Karpas-422 (cell line): ENCODE data around the gene ASCC3. TPM values are rescaled to one million over a fixed set of nuclear protein-coding genes. Genes with fewer than 3 reads are reported as not detected.
A peak's percentile ranks its signal among the peaks of the same experiment; 100 is the strongest.

ENCODE experiments used
- DNase-seq: peaks from one replicate; pipeline ENCODE4 v3.0.0-alpha.2; 2015
- H2AFZ ChIP-seq: fragments of 200-600 bp; sonication (generic); 2 replicates; pipeline ENCODE4 v1.6.1; 2014; ENCODE audit warnings: antibody characterized with exemption, low read length, mixed read lengths
- H3K27ac ChIP-seq: fragments of 200-600 bp; sonication (generic); 2 replicates; pipeline ENCODE4 v1.5.1; 2014; ENCODE audit warnings: mild to moderate bottlenecking, low read length, moderate library complexity
- H3K27me3 ChIP-seq: fragments of 200-600 bp; sonication (generic); 2 replicates; pipeline ENCODE4 v1.6.1; 2014; ENCODE audit warnings: low read length, mixed read lengths
- H3K36me3 ChIP-seq: fragments of 200-600 bp; sonication (generic); 2 replicates; pipeline ENCODE4 v1.6.1; 2014; ENCODE audit warnings: low read length, mixed read lengths; ENCODE audit not compliant: insufficient read depth
- H3K4me1 ChIP-seq: fragments of 200-600 bp; sonication (generic); 2 replicates; pipeline ENCODE4 v1.6.1; 2014; ENCODE audit warnings: mild to moderate bottlenecking, low read length, mixed read lengths
- H3K4me2 ChIP-seq: fragments of 200-600 bp; sonication (generic); 2 replicates; pipeline ENCODE4 v1.6.1; 2014; ENCODE audit warnings: low read length, low read depth, mild to moderate bottlenecking; ENCODE audit not compliant: poor library complexity, severe bottlenecking
- H3K4me3 ChIP-seq: fragments of 200-600 bp; sonication (generic); 2 replicates; pipeline ENCODE4 v1.5.1; 2014; ENCODE audit warnings: mild to moderate bottlenecking, antibody characterized with exemption, low read length, mixed read lengths
- H3K79me2 ChIP-seq: fragments of 200-600 bp; sonication (generic); 2 replicates; pipeline ENCODE4 v1.6.1; 2014; ENCODE audit warnings: mild to moderate bottlenecking, low read length, mixed read lengths
- H3K9ac ChIP-seq: fragments of 200-600 bp; sonication (generic); 2 replicates; pipeline ENCODE4 v1.6.0; 2014; ENCODE audit warnings: low read length
- H3K9me2 ChIP-seq: fragments of 200-600 bp; sonication (generic), shearing (Covaris generic); replicated peaks from 2 replicates; pipeline ENCODE4 v1.6.0; 2014; ENCODE audit warnings: mild to moderate bottlenecking, low read length, moderate library complexity; ENCODE audit not compliant: insufficient read depth
- H3K9me3 ChIP-seq: fragments of 300-700, 200-600 bp; sonication (generic); 2 replicates; pipeline ENCODE4 v1.6.1; 2014; ENCODE audit warnings: low read length, mixed read lengths
- H4K20me1 ChIP-seq: fragments of 200-600 bp; sonication (generic); 2 replicates; pipeline ENCODE4 v1.6.1; 2014; ENCODE audit warnings: mild to moderate bottlenecking, antibody characterized with exemption, low read length, low read depth; ENCODE audit not compliant: insufficient read depth
- total RNA-seq: library from RNA; depleted of rRNA; stranded (reverse); fragments of >200 nt; shearing (Covaris generic); gene quantifications from 2 replicates; pipeline ENCODE4 v1.2.3, GENCODE V29; 2014; ENCODE audit warnings: low replicate concordance

The ASCC3 gene
- total RNA-seq, 1 experiment from 2014 or later: 56.2 TPM

DNA sequence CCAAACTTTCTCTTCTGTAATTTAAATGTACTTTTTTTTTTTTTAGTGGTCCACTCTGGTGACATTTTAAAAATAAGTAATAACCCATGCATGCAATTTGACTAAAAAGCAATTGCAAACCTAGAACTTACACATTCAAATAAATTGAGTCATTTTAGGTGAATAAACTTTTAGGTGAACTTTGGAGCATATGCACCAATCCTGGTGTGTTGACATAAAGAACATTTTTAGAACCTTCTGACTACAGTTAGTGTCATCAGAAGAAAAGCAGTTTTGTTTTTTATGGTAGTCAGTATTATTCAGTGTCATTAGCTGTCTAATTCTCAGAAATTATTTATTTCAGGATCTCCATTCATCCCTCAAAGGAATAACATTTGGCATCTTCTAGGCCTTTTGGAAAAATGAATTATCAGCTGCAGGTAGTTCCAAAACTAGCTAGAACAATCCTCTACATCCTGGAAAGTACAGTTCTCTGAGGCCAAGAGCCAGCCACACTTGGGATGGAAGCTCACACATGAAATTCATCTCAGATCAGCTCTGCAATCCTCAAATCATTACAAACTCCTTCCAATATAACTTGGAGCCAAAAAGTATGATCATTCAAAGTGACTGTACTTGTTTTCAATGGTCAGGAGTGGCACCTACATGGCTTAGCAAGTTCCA, 378.0 kb downstream of the ASCC3 start:
- no peak for DNase-seq
- H3K9me3 ChIP-seq: no peaks in the 10 kb centered on the region
- no peaks in the 10 kb centered on the region for H3K4me1 ChIP-seq
- H3K4me3 ChIP-seq: no peak overlapping the region
- no peak overlapping the region for H3K4me2 ChIP-seq
- no peak overlapping the region for H3K9ac ChIP-seq
- no peaks in the 10 kb centered on the region for H4K20me1 ChIP-seq
- no peaks in the 10 kb centered on the region for H3K9me2 ChIP-seq
- H3K27ac ChIP-seq: no peak overlapping the region
- H2AFZ ChIP-seq: no peak overlapping the region
- 0 out of 2 replicates have a peak, but pooled peaks cover under 1% of the 10 kb centered on the region for H3K36me3 ChIP-seq
- H3K79me2 ChIP-seq: no peaks in the 10 kb centered on the region
- no peaks in the 10 kb centered on the region for H3K27me3 ChIP-seq

- Histone ChIP-seq H3K9me3 (no peaks in the 10 kb centered on the region), H3K9ac (no peak overlapping the region), H3K27ac (no peak overlapping the region)
These were observed 387.8 kb downstream of the ASCC3 start for GRCh38 chr6:100493206-100493888.

DNA sequence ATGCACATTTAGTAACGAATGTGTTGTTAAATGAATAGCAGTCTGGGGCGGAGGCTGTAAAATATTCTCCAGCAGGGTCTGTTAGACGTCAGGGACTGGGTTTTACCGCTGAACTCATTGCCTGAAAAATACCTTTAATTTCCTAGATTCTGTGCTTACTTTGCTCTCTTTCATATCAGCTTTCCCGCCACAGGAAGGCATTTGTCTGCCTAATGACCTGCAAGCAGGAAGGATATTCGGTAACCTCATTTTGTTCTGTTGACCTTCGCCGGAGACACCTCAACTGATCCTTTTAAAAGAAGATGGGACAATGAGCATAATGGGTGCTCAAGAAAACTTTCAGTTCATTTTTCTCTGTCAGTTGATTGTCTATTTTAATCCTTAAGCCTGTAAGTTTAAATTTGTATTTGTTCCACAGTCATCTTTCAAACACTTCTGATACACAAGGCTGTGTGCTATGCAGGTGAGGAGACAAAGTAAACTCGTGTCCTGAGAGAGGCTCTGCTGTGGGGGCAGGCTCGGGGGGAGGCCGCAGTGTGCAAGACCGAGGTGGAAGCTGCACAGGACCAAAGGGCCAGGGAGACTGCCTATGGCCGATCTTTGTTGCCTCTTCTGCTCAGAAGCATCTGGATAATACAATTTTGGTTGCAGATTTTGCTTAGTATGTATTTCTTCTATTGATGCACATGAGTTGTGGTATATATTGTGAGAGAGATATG, 389.0 kb downstream of the ASCC3 start:
- Histone ChIP-seq H3K27me3 (no peaks in the 10 kb centered on the region; the same call in 1 of the 2 replicates), H3K9me2 (no peaks in the 10 kb centered on the region), H3K4me1 (peaks cover 13% of the 10 kb centered on the region), H2AFZ (no peak overlapping the region), H4K20me1 (no peaks in the 10 kb centered on the region), H3K4me2 (peak overlapping the region; percentile 52), H3K9ac (no peak overlapping the region), H3K36me3 (no peaks in the 10 kb centered on the region), H3K4me3 (peak overlapping the region; percentile 29; the same call in 1 of the 2 replicates), H3K79me2 (no peaks in the 10 kb centered on the region), H3K27ac (no peak overlapping the region), H3K9me3 (no peaks in the 10 kb centered on the region)
- no peak for DNase-seq

More at GRCh38 chr6:100493206-100493888, 387.8 kb downstream of the ASCC3 start:
- H3K27me3 ChIP-seq: no peaks in the 10 kb centered on the region; the same call in 1 of the 2 replicates
- H3K4me3 ChIP-seq: 0 out of 2 replicates have a peak overlapping the region, but pooled peaks have one; percentile 29
- peaks cover 13% of the 10 kb centered on the region for H3K4me1 ChIP-seq
- DNase-seq: no peak
- peak overlapping the region; percentile 52 for H3K4me2 ChIP-seq
- no peak overlapping the region for H2AFZ ChIP-seq
- H3K79me2 ChIP-seq: no peaks in the 10 kb centered on the region
- no peaks in the 10 kb centered on the region for H4K20me1 ChIP-seq
- H3K36me3 ChIP-seq: no peaks in the 10 kb centered on the region
- H3K9me2 ChIP-seq: no peaks in the 10 kb centered on the region

- H3K4me3 ChIP-seq: no peak overlapping the region
- no peak for DNase-seq
- H2AFZ ChIP-seq: no peak overlapping the region
- no peak overlapping the region for H3K4me2 ChIP-seq
- H3K9me3 ChIP-seq: no peaks in the 10 kb centered on the region
- H3K79me2 ChIP-seq: no peaks in the 10 kb centered on the region
- H3K27me3 ChIP-seq: no peaks in the 10 kb centered on the region; the same call in 1 of the 2 replicates
- H3K36me3 ChIP-seq: no peaks in the 10 kb centered on the region
- H3K9ac ChIP-seq: no peak overlapping the region
- H3K4me1 ChIP-seq: peaks cover 13% of the 10 kb centered on the region
- no peak overlapping the region for H3K27ac ChIP-seq
- H4K20me1 ChIP-seq: no peaks in the 10 kb centered on the region
- no peaks in the 10 kb centered on the region for H3K9me2 ChIP-seq
These were observed 391.1 kb downstream of the ASCC3 start for GRCh38 chr6:100490065-100490464.

DNA sequence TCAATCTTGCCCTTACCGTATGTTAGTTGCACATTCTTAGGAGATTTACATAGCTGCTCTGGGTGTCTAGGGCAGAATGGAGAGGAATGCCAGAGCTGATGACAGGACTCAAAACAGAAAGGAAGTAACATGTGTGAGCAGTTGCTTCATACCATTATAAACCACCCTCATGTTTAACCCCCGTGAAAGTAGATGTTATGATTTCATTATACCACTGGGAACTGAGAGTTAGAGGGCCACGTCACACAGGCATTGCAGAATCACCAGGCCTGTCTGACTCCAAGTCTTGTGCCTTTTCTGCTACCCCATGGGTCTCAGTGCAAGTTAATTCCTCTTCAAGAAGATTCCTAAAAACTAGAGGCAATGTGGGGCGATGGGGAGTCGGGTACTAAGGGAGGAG, 392.9 kb downstream of the ASCC3 start:
- Histone ChIP-seq H3K9ac (no peak overlapping the region), H2AFZ (no peak overlapping the region), H3K4me3 (no peak overlapping the region), H3K27ac (no peak overlapping the region), H4K20me1 (no peaks in the 10 kb centered on the region), H3K79me2 (no peaks in the 10 kb centered on the region), H3K27me3 (no peaks in the 10 kb centered on the region), H3K9me3 (no peaks in the 10 kb centered on the region), H3K4me2 (no peak overlapping the region), H3K4me1 (peaks cover 13% of the 10 kb centered on the region), H3K36me3 (no peaks in the 10 kb centered on the region), H3K9me2 (no peaks in the 10 kb centered on the region)
- DNase-seq: no peak

DNA sequence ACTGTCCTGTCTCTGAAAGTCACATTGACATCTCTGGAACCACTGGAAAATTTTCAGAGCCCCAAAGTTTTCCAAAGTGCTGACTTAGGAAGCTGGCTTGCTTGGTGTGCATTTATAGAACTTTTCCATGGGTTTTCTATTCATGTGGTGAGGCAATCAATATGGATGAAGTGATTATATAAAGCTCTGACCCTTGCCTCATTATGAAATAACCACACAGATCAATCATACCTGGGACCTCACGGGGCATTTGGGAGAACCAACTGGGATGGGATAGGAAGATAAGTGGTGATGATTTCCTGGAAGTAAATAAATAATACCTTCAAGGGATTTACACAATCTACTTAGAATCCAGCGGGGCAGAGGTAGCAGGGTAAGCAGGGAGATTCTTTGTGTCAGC, 393.5 kb downstream of the ASCC3 start:
- no peak for DNase-seq
- Histone ChIP-seq H3K9me3 (no peaks in the 10 kb centered on the region), H4K20me1 (no peaks in the 10 kb centered on the region), H3K79me2 (no peaks in the 10 kb centered on the region), H3K27ac (no peak overlapping the region), H3K4me1 (peaks cover 8% of the 10 kb centered on the region), H3K9me2 (no peaks in the 10 kb centered on the region), H3K27me3 (no peaks in the 10 kb centered on the region), H3K4me2 (no peak overlapping the region), H3K9ac (no peak overlapping the region), H2AFZ (no peak overlapping the region), H3K36me3 (no peaks in the 10 kb centered on the region), H3K4me3 (no peak overlapping the region)

- no peaks in the 10 kb centered on the region for H3K9me2 ChIP-seq
- H4K20me1 ChIP-seq: no peaks in the 10 kb centered on the region
- DNase-seq: no peak
- no peak overlapping the region for H3K4me3 ChIP-seq
- H3K36me3 ChIP-seq: no peaks in the 10 kb centered on the region
- no peak overlapping the region for H3K9ac ChIP-seq
- no peak overlapping the region for H3K27ac ChIP-seq
- no peaks in the 10 kb centered on the region for H3K9me3 ChIP-seq
- H3K79me2 ChIP-seq: no peaks in the 10 kb centered on the region
- H2AFZ ChIP-seq: no peak overlapping the region
- H3K27me3 ChIP-seq: no peaks in the 10 kb centered on the region
- H3K4me2 ChIP-seq: no peak overlapping the region
- H3K4me1 ChIP-seq: no peaks in the 10 kb centered on the region
These were observed 395.9 kb downstream of the ASCC3 start for GRCh38 chr6:100485268-100485667.

- no peak for DNase-seq
- Histone ChIP-seq H3K4me1 (no peaks in the 10 kb centered on the region), H3K27me3 (no peaks in the 10 kb centered on the region), H3K27ac (no peak overlapping the region), H4K20me1 (no peaks in the 10 kb centered on the region), H3K4me3 (no peak overlapping the region), H2AFZ (peak overlapping the region; percentile 13; the same call in 1 of the 2 replicates), H3K36me3 (no peaks in the 10 kb centered on the region), H3K9me2 (no peaks in the 10 kb centered on the region), H3K79me2 (no peaks in the 10 kb centered on the region), H3K4me2 (no peak overlapping the region), H3K9me3 (no peaks in the 10 kb centered on the region), H3K9ac (no peak overlapping the region)
These were observed 396.7 kb downstream of the ASCC3 start for GRCh38 chr6:100484474-100484873.
